Measurements from ENCODE around the gene CASP7.
"Not testable (repeated sequence)": the region's sequence is repeated elsewhere in the genome, so short reads cannot be mapped to it uniquely, and the experiment has no call there.

The CASP7 gene

DNA sequence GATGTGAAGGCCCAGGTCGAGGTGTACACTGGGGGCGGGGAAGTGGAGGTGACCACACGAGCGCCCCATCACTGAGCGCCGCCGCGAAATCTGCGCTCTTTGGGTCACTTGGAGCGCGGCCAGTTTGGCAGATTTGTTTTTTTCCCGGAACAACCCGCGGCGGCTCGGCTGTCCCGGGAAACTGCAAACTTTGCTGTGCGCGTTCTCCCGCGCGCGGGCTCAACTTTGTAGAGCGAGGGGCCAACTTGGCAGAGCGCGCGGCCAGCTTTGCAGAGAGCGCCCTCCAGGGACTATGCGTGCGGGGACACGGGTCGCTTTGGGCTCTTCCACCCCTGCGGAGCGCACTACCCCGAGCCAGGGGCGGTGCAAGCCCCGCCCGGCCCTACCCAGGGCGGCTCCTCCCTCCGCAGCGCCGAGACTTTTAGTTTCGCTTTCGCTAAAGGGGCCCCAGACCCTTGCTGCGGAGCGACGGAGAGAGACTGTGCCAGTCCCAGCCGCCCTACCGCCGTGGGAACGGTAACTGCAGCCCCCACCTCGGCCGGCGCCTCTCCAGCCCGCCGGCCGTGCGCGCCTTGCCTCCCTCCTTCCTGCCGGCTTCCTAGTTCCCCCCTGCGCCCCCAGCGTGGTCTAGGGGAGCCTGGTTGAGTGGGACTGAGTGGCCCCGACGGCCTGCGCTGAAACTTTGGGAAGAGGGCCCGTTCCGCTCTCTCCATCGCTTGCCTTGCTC, at the start of gene CASP7:
Gene CASP7, plus strand, starts transcription at position 450 of the 727 bp plus-strand sequence. CDS start 17,582 bp downstream, outside the sequence.
- TF ChIP-seq GATA1 (IDR thresholded peaks at IDR 0.05; ENCODE audit: low read depth, low read length) (no peak), POLR2A (IDR thresholded peaks at IDR 0.05; ENCODE audit: low read length) (no peak)

DNA sequence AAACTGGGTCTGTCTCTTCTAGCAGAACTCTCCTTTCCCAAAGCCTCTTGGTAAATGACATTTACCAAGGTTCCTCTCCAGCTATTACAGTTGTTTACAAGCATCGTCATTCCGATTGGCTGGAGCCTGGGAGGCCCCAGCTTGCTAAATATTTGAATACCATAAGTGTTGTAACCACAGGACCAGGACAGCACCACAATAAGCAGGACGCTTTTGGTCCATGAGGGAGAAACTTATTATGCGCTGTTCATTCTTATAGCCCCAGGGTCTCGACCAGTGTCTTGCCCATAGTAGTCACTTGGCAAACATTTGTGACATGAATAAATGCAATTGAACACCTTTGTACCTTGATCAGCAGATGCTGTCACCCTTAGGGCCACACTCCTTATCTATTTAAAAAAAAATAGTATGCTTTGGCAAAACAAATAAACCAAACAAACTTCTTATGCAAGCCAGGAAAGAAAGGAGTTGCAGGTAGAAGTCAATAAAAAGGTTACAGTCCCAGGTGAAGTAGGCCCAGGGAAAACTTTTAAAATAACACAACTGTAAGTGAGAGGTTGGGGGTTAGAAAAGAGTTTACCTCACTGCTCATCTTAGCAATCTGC, 48.7 kb upstream of the CASP7 start:
- DNase-seq = no peak

More for the DNA sequence above, at the start of gene CASP7:
- peak; percentile 83 to 85 for DNase-seq

DNA sequence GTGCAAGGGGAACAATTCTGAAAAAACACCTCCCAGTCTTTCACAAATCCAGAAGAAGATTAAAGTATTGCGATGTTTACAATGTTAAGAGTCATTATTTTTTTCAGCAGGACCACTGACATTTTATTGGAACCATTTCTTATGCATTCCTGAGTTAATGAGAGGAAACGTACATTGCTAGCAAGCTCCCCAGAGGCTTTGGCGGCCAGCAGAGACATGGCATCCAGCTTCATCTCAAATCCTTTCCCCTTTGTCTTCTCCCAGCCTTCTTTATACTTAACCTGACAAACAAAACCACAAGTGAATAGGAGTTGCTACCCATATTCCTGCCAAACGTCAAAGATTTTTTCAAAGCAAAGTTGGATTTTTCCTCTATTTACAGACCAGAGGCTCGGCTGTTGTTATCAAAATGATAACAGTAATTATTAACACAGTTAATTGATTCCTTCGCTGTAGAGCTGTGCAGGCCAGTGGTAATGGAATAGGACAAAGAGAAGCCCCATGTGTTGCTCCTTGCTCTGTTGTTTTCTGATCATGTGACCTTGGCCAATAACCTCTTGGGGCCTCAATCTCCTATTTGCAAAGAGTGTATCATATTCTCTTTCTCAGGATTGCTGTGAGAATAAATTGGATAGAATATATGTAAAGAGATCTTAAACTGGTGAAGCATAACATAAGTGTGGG, 47.9 kb upstream of the CASP7 start:
- TF ChIP-seq GATA1 (IDR thresholded peaks at IDR 0.05; ENCODE audit: low read depth, low read length) (no peak), POLR2A (IDR thresholded peaks at IDR 0.05; ENCODE audit: low read length) (no peak)
- no peak for DNase-seq

More for the DNA sequence above, 48.7 kb upstream of the CASP7 start:
- TF ChIP-seq POLR2A (IDR thresholded peaks at IDR 0.05; ENCODE audit: low read length) (no peak), GATA1 (IDR thresholded peaks at IDR 0.05; ENCODE audit: low read depth, low read length) (no peak)

DNA sequence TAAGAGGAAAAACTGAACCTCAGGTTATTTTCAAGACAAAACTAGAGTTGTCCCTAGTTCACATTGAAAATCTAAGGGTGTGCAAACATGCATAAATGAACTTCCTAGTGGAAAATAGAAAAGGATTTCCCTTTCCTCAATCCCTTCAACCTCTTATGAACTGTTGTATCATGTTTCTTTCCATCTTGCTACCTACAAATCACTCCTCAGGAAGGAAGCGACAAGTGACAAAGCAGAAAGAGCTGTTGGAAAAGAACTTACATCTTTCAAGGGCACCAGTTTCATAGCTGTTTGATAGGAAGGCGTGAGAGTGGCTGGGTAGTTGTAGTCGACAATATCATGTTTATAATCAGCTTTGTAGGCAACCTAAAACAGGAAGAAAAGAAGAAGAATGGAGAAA, 39.7 kb upstream of the CASP7 start:
- TF ChIP-seq GATA1 (IDR thresholded peaks at IDR 0.05; ENCODE audit: low read depth, low read length) (no peak), POLR2A (IDR thresholded peaks at IDR 0.05; ENCODE audit: low read length) (no peak)
- DNase-seq = no peak

DNA sequence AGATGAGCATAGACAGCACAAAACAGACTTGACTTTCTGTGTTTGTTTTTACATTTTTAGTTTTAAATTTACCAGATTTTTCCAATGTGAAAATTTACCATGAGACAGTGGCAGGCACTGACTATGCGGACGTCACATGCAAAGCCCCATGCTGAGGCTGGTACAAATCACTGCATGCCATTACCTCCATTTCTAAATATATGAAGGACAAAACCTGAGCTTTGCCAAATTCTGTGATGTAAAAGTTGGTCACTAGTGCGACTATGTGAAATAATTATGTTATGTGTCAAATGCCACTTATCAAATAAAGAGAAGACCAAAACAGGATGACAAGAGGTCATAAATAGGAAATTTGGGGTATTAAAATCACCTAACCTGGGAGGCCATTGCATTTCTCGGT, 38.0 kb upstream of the CASP7 start:
- no peak for DNase-seq
- TF ChIP-seq POLR2A (IDR thresholded peaks at IDR 0.05; ENCODE audit: low read length) (no peak), GATA1 (IDR thresholded peaks at IDR 0.05; ENCODE audit: low read depth, low read length) (no peak)

DNA sequence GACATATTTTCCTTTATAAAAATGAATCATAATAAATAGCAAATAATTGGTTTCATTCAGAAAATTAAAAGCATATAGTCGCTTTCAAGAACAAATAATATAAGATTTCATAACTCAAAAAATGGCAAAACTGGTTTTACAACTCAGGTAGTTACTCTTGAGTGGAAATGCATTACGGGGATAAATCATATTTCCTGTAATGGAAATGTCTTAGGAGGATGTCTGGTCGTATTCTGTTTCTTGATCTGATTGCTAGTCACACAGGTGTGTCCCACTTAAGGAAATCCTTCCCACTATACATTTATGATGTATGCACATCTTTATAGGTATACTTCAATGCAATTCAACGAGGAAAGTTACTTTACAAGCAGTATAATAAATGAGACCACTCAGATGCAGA, 36.5 kb upstream of the CASP7 start:
- no peak for DNase-seq
- TF ChIP-seq POLR2A (IDR thresholded peaks at IDR 0.05; ENCODE audit: low read length) = no peak
- TF ChIP-seq GATA1 (IDR thresholded peaks at IDR 0.05; ENCODE audit: low read depth, low read length) = no peak

DNA sequence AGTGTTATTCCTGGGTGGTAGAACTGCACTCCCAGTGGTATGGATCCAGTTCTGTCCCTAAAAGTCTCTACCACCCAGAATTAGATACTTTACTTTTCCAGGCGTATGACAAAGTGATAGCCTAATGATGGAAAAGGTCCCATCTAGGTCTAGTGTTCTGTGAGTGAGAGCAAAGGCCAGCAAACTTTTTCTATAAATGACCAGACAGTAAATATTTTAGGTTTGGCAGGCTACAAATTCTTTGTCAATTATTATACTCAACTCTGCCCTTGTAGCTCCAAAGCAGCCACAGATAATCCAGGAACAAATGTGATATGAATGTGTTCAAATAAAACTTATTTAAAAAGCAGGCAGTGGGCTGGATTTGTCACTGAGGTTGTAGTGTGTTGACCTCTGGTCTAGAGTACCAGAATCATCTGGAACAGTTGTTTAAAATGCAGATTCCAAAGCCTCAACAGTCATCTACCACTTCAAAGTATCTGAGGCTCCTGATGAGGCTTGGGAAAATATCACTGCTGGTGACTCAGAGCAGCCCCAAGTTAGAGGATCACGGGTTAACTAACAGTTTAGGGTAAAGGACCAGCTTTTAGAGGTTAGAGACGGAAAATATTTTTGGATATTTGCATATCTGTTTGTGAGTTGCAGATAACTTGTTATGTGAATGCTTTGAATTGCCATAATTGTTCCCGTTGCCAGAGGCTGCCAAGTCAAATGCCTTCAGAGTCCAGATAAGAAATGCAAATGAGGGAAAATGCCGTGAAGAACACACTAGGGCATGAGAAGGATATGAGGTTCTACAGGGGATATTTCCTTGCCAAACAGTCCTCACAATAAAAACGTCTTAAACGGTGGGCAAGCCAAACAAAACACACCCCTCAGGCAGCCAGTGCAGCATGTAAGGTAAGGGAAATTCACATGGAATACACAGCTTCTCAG, 35.3 kb upstream of the CASP7 start:
- DNase-seq = no peak
- no peak for TF ChIP-seq POLR2A (IDR thresholded peaks at IDR 0.05; ENCODE audit: low read length)
- TF ChIP-seq GATA1 (IDR thresholded peaks at IDR 0.05; ENCODE audit: low read depth, low read length) = no peak

DNA sequence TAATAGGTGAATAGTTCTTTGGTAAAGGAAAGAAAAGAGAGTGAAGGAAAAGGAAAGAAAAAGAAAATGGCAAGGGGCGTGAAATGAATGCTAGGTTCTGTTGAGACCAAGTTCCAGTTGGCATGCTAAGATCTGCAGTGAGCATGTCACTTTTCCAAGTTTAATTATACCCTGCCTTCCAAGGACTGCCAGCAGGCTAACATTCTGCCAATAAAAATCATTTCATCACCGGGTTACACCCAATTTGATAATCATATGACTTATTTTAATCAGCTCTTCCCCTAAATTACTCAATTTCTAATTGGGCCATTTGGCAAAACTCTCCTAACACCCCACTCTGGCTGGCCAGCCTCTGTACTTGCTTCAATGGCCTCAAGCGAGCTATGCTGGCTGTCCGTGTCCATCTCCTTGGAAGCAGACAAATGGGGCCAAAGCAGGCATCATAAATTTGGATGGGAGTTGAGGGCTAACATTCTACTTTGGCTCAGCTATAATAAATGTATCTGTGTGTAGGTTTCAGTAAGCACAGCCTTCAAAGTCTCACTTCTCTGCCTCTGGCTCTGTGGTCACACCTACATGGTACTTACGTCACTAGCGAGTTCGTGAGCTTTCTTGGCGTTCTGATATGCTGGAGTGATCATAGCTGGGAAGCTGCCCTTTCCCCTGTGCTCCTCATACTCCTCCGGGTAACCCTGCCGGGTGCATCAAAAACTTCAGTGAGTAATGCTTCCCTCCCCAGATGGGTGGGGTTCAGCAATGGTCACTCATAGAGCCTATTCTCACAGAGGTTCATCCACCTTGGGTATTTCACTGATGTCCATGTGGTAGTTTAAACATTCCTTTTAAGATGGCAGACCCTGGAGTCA, 33.1 kb upstream of the CASP7 start:
- DNase-seq = no peak
- TF ChIP-seq POLR2A (IDR thresholded peaks at IDR 0.05; ENCODE audit: low read length) = no peak
- no peak for TF ChIP-seq GATA1 (IDR thresholded peaks at IDR 0.05; ENCODE audit: low read depth, low read length)

DNA sequence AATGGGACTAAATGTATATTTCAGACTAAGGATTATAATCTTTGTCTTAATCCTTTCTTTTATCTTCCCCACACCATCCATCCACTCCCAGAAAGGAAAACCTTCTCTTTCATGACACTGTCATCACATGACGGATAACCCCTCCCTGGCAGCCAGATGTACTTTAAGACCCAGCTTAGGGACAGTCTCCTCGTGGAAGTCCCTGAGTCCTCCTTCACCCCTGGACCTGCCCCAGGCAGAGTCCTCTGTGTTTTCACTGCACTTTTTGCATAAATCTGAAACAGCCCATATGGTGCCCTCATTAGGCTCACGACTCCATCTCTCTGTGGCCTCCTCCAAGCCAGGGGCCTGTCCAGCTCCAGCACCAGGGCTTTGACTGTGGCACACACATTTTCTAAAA, 31.9 kb upstream of the CASP7 start:
- DNase-seq = no peak
- TF ChIP-seq GATA1 (IDR thresholded peaks at IDR 0.05; ENCODE audit: low read depth, low read length) (no peak), POLR2A (IDR thresholded peaks at IDR 0.05; ENCODE audit: low read length) (no peak)

DNA sequence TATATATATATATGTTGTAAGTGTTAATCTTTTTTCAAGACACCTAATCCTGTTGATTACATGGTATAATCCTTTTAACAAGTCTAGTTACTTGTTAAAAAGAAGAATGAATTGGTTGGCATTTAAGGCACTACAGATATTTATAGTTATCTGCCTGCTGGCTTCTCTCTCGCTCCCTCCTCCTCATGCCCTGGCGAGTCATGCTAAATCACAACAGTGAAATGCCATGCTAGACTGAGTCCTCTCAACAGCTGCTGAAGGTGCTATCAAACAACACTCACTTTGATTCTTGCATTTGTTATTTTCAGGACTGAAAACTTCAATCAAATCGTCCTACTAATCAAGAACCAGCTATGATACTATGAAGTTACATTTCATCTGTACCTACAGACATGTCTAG, 31.2 kb upstream of the CASP7 start:
- no peak for TF ChIP-seq GATA1 (IDR thresholded peaks at IDR 0.05; ENCODE audit: low read depth, low read length)
- no peak for TF ChIP-seq POLR2A (IDR thresholded peaks at IDR 0.05; ENCODE audit: low read length)

DNA sequence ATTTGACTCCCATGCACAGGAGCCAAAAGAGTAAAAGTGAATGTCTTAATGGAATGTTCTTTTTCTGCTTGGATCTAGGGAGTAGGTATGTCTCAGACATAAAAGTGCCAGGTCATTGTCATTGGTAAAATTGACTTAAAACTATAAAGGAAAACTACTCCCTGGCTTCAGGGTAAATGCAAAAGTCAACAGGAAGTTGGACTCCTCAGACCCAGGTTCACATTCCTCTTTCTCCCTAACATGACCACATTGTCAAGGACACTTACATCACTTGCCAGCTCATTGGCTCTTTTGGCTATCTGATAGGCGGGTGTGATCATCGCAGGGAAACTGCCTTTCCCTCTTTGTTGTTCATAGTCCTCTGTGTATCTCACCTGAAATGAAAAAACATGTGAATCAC, 29.5 kb upstream of the CASP7 start:
- TF ChIP-seq GATA1 (IDR thresholded peaks at IDR 0.05; ENCODE audit: low read depth, low read length) (no peak), POLR2A (IDR thresholded peaks at IDR 0.05; ENCODE audit: low read length) (no peak)
- DNase-seq = no peak

More for the DNA sequence above, 31.2 kb upstream of the CASP7 start:
- no peak for DNase-seq

DNA sequence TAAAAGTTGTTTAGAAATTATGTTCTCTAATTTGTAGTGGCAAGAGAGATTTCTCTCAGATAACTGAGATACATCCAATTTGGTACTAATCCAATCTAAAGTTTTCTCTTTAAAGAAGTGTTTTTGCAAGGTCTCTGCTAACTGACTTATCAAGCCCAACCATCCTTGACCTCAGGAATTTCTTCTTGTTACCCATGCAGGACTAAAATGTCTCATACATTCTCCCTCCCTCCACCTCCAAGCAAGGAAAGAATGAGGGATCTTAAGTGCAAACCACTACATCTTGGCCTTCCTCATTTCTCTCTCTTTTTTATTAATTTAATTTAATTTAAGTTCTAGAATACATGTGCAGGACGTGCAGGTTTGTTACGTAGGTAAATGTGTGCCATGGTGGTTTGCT, 28.7 kb upstream of the CASP7 start:
- DNase-seq = no peak
- no peak for TF ChIP-seq POLR2A (IDR thresholded peaks at IDR 0.05; ENCODE audit: low read length)
- TF ChIP-seq GATA1 (IDR thresholded peaks at IDR 0.05; ENCODE audit: low read depth, low read length) = no peak

DNA sequence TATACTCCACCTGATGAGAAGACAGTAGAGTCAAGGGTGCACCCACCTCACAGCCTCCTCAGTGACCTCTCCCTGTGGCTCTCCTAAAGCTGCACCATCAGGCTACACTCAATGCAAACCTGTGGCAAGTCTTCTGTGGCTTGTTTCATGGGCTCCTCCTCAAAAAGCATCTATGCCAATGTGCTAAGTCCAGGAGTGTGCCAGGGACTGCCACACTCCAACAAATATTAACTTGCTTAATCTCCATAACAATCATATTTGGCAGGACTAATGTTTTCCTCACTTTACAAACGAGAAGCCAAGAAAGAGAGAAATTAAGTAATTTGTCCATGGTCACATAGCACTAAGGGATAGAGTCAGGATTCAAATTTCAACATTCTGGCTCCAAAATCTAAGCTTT, 27.8 kb upstream of the CASP7 start:
- DNase-seq = no peak
- TF ChIP-seq POLR2A (IDR thresholded peaks at IDR 0.05; ENCODE audit: low read length) (no peak), GATA1 (IDR thresholded peaks at IDR 0.05; ENCODE audit: low read depth, low read length) (no peak)

DNA sequence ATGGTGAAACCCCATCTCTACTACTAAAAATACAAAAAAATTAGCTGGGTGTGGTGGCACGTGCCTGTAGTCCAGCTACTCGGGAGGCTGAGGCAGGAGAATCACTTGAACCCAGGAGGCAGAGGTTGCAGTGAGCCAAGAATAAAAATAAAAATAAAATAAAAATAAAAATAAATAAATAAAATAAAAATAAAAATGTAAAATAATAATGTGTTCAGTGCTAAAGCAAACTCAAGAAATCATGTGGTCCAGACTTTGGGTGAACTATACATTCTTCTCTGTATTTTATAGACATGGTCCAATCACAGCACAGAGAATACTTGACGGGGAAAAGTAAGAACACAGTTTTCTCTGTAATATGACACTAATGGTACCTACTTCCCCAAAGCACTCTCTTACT, 27.3 kb upstream of the CASP7 start:
- not testable (repeated sequence) for DNase-seq
